ENCODE data around the gene TIE1. TPM values are rescaled to one million over a fixed set of nuclear protein-coding genes. Genes with fewer than 3 reads are reported as not detected.

Gene TIE1
- total RNA-seq, 1 experiment from 2014 or later, result not detected

DNA sequence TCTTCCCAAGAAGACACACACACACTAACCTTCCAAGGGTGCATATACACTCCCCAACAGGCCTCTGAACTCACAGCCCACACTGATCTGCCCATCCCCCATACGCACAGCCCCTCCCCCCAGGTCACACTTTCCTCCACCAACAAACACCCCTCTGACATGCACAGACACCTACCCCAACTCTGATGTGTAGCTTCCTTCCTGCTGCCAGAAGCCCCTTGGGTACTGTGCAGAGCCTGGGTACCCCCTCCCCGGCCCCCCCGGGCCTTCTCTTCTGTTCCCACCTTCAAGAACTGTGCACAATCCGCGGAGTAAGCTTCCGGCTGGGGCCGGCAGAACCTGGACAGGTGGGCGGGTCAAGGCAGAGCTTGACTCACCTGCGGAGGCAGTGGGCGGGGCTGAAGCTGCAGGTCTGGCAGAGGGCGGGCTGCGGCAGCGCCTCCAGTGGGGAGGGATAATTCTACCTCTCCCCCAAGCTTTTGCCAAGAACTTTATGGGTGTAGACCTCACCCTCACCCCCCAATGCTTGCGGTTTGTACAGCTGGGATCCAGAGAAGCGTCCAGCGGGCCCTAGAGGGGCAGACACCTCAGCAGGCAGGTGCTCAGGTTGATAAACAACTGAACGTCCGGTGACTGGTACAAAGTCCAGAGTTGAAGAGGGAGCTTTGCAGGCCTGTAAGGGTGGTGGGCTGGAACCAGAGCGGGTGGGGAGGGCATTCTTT is 15.4 kb upstream of the TIE1 start, which contains the start of gene C1orf210:
TSS of gene C1orf210 (minus strand) at position 313 of the 722 bp plus-strand sequence. CDS start 2,311 bp downstream, outside the sequence.
- intact Hi-C loops (cut with micrococcal nuclease; ENCODE audit: unreplicated experiment), result loop anchor here (1.0 to 10.0 kb wide), 4 partner anchors 15 to 73 kb away; partner anchors contain the start of gene CDC20
- ChIA-PET CTCF (interaction anchor here (0.6 to 1.8 kb wide), 13 partner anchors 15 to 269 kb away, joined by 3 to 13 read pairs (median 5); partner anchors contain the start of genes CDC20, ELOVL1 and TMEM125), POLR2A (interaction anchor here (0.6 to 1.8 kb wide), 10 partner anchors 8 to 107 kb away, joined by 3 to 12 read pairs (median 5); partner anchors contain the start of genes CDC20, ELOVL1, MED8 and SZT2)
- Mint-ChIP-seq H3K4me1 (ENCODE audit: low read depth, unreplicated experiment) (peaks cover 15% of the 10 kb centered on the region), H3K4me3 (ENCODE audit: unreplicated experiment) (peak within 1 kb of the TSS; percentile 92), H3K27ac (ENCODE audit: unreplicated experiment) (peak within 1 kb of the TSS; percentile 93), H3K9me3 (ENCODE audit: unreplicated experiment) (no peaks in the 10 kb centered on the region), H3K27me3 (ENCODE audit: insufficient read depth, unreplicated experiment) (no peaks in the 10 kb centered on the region), H3K36me3 (ENCODE audit: insufficient read depth, unreplicated experiment) (peaks cover 5% of the 10 kb centered on the region)
- H3K36me3 ChIP-seq (ENCODE audit: control insufficient read depth, insufficient read depth, low read length), result no peaks in the 10 kb centered on the region; the same call in none of the 2 replicates
- H3K27me3 ChIP-seq (replicated peaks; ENCODE audit: control insufficient read depth, insufficient read depth, low read length), result no peaks in the 10 kb centered on the region
- H3K9me3 ChIP-seq, result no peaks in the 10 kb centered on the region
- H3K4me3 ChIP-seq (ENCODE audit: low read depth, low read length), result peak within 1 kb of the TSS; percentile 53
- TF ChIP-seq, protein P1, sequence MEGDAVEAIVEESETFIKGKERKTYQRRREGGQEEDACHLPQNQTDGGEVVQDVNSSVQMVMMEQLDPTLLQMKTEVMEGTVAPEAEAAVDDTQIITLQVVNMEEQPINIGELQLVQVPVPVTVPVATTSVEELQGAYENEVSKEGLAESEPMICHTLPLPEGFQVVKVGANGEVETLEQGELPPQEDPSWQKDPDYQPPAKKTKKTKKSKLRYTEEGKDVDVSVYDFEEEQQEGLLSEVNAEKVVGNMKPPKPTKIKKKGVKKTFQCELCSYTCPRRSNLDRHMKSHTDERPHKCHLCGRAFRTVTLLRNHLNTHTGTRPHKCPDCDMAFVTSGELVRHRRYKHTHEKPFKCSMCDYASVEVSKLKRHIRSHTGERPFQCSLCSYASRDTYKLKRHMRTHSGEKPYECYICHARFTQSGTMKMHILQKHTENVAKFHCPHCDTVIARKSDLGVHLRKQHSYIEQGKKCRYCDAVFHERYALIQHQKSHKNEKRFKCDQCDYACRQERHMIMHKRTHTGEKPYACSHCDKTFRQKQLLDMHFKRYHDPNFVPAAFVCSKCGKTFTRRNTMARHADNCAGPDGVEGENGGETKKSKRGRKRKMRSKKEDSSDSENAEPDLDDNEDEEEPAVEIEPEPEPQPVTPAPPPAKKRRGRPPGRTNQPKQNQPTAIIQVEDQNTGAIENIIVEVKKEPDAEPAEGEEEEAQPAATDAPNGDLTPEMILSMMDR (IDR thresholded peaks at IDR 0.05; ENCODE audit: insufficient read depth in 1 of 2, low read depth in 1 of 2, low read length in 1 of 2, severe bottlenecking in 1 of 2, unreplicated experiment in 1 of 2), result peak in 1 of 2 experiments; percentile 71
- DNase-seq, result peak; percentile 93 to 94
- no TSS peak for BruUV-seq (replicated peaks)
- peaks cover 20% of the 10 kb centered on the region for H3K4me1 ChIP-seq

DNA sequence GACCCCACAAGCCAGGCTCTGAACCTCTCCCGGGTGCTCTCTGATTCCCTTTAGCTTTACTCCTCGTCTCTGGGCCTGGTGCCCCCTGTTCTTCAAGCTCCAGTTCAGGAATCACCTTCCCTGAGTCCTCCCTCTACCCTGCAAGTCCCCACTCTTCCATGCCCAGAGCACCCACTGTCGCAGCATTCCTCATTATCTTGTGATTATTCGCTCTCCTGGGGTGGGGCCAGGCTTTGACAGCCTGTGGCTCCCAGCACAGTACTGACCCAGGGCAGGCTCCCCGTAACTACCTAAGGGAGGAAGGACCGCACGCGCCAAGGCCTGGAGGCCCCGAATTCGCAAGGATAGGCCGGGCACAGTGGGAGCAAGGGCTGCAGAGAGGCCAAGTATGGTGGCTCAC is 14.7 kb upstream of the TIE1 start:
- H3K9me3 Mint-ChIP-seq (ENCODE audit: unreplicated experiment), result no peaks in the 10 kb centered on the region
- Histone ChIP-seq H3K4me3 (ENCODE audit: low read depth, low read length) (no peak overlapping the region), H3K9me3 (no peaks in the 10 kb centered on the region), H3K4me1 (peaks cover 20% of the 10 kb centered on the region), H3K36me3 (ENCODE audit: control insufficient read depth, insufficient read depth, low read length) (no peaks in the 10 kb centered on the region; the same call in none of the 2 replicates), H3K27me3 (replicated peaks; ENCODE audit: control insufficient read depth, insufficient read depth, low read length) (no peaks in the 10 kb centered on the region)
- no peak for DNase-seq
- H3K27me3 Mint-ChIP-seq (ENCODE audit: insufficient read depth, unreplicated experiment), result no peaks in the 10 kb centered on the region
- intact Hi-C loops (cut with micrococcal nuclease; ENCODE audit: unreplicated experiment), result loop anchor here (10.0 kb wide), 1 partner anchor 51 kb away; no protein-coding TSS in a partner anchor
- peaks cover 5% of the 10 kb centered on the region for H3K36me3 Mint-ChIP-seq (ENCODE audit: insufficient read depth, unreplicated experiment)
- BruUV-seq (replicated peaks), result no TSS peak
- CTCF ChIA-PET, result interaction anchor here (0.6 to 1.8 kb wide), 11 partner anchors 16 to 268 kb away, joined by 3 to 13 read pairs (median 5); partner anchors contain the start of genes CDC20, ELOVL1 and TMEM125
- POLR2A ChIA-PET, result interaction anchor here (0.9 to 1.8 kb wide), 8 partner anchors 9 to 103 kb away, joined by 3 to 12 read pairs (median 6); partner anchors contain the start of genes CDC20, ELOVL1, MED8 and SZT2
- H3K4me3 Mint-ChIP-seq (ENCODE audit: unreplicated experiment), result peak overlapping the region; percentile 92
- TF ChIP-seq, protein P1 (IDR thresholded peaks at IDR 0.05; ENCODE audit: insufficient read depth in 1 of 2, low read depth in 1 of 2, low read length in 1 of 2, severe bottlenecking in 1 of 2, unreplicated experiment in 1 of 2), result no peak
- H3K27ac Mint-ChIP-seq (ENCODE audit: unreplicated experiment), result peak overlapping the region; percentile 93
- peaks cover 15% of the 10 kb centered on the region for H3K4me1 Mint-ChIP-seq (ENCODE audit: low read depth, unreplicated experiment)

DNA sequence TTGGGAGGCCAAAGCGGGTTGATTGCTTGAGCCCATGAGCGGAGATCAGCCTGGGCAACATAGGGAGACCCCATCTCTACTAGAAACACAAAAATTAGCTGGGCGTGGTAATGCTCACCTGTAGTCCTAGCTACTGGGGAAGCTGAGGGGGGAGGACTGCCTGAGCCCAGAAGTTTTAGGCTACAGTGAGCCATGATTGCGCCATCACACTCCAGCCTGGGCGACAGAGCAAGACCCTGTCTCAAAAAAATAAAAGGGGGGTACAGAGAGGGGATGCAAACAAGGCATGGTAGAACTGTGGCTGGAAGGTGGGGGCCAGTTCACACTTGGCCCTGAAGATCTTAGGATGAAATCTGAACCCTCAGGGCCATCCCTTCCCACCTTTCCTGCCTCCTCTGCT is 14.2 kb upstream of the TIE1 start:
- ChIA-PET CTCF (interaction anchor here (1.5 to 1.8 kb wide), 2 partner anchors 54 to 62 kb away, joined by 5 to 10 read pairs; no protein-coding TSS in a partner anchor), POLR2A (no interaction called here)
- Histone ChIP-seq H3K9me3 (no peaks in the 10 kb centered on the region), H3K27me3 (replicated peaks; ENCODE audit: control insufficient read depth, insufficient read depth, low read length) (no peaks in the 10 kb centered on the region), H3K4me1 (peaks cover 20% of the 10 kb centered on the region), H3K36me3 (ENCODE audit: control insufficient read depth, insufficient read depth, low read length) (no peaks in the 10 kb centered on the region; the same call in 1 of the 2 replicates), H3K4me3 (ENCODE audit: low read depth, low read length) (no peak overlapping the region)
- peaks cover 15% of the 10 kb centered on the region for H3K4me1 Mint-ChIP-seq (ENCODE audit: low read depth, unreplicated experiment)
- no TSS peak for BruUV-seq (replicated peaks)
- DNase-seq, result no peak
- TF ChIP-seq, protein P1 (IDR thresholded peaks at IDR 0.05; ENCODE audit: insufficient read depth in 1 of 2, low read depth in 1 of 2, low read length in 1 of 2, severe bottlenecking in 1 of 2, unreplicated experiment in 1 of 2), result no peak
- no peaks in the 10 kb centered on the region for H3K27me3 Mint-ChIP-seq (ENCODE audit: insufficient read depth, unreplicated experiment)
- peak overlapping the region; percentile 92 for H3K4me3 Mint-ChIP-seq (ENCODE audit: unreplicated experiment)
- H3K9me3 Mint-ChIP-seq (ENCODE audit: unreplicated experiment), result no peaks in the 10 kb centered on the region
- intact Hi-C loops (cut with micrococcal nuclease; ENCODE audit: unreplicated experiment), result loop anchor here (10.0 kb wide), 1 partner anchor 52 kb away; no protein-coding TSS in a partner anchor
- H3K36me3 Mint-ChIP-seq (ENCODE audit: insufficient read depth, unreplicated experiment), result peaks cover 5% of the 10 kb centered on the region
- H3K27ac Mint-ChIP-seq (ENCODE audit: unreplicated experiment), result peak overlapping the region; percentile 93
